ENCODE results near the gene RAB40AL.
"Not testable (repeated sequence)": the region's sequence is repeated elsewhere in the genome, so short reads cannot be mapped to it uniquely, and the experiment has no call there.

RAB40AL gene, protein sequence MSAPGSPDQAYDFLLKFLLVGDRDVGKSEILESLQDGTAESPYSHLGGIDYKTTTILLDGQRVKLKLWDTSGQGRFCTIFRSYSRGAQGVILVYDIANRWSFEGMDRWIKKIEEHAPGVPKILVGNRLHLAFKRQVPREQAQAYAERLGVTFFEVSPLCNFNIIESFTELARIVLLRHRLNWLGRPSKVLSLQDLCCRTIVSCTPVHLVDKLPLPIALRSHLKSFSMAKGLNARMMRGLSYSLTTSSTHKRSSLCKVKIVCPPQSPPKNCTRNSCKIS

DNA sequence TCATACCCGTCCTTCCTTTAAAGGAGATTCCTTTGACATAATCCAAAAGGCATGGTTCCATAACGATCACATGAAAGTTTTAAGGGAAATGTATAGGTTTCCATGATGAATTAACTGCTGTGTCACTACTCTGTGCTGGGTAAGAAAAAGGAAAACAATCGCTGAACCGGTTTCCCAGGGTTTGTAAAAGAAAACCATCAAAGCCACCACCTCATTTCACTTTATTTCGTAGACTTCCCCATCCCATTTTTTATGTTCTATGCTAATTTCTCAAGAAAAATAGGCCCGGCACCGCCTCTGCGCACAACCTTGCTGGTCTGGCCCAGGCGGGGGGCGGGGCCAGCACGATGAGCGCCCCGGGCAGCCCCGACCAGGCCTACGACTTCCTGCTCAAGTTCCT, at the start of gene RAB40AL:
Gene RAB40AL (plus strand): TSS at position 301 of the 400 bp plus-strand sequence. CDS start 47 bp downstream, at position 348.
- DNase-seq (ENCODE audit: low read depth); in situ Hi-C loops (cut with HindIII; ENCODE audit: low sequenced_read_pairs); H3K4me3 ChIP-seq (ENCODE audit: low read depth, low read length): not testable (repeated sequence)

DNA sequence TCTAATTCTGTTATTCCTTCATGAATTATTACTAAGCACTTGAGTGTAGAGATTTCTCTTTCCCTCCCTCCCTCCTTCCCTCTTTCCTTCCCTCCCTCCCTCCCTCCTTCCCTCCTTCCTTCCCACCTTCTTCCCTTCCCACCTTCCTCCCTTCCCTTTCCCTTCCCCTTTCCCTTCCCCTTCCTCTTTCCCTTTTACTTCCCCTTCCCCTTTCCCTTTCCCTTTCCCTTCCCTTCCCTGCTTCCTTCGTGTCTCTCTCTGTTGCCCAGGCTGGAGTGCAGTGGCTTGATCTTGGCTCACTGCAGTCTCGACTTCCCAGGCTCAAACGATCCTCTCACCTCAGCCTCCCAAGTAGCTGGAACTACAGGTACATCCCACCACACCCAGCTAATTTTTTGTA, 49.4 kb upstream of the RAB40AL start:
- DNase-seq (ENCODE audit: low read depth) = no peak
- TF ChIP-seq, protein P1, sequence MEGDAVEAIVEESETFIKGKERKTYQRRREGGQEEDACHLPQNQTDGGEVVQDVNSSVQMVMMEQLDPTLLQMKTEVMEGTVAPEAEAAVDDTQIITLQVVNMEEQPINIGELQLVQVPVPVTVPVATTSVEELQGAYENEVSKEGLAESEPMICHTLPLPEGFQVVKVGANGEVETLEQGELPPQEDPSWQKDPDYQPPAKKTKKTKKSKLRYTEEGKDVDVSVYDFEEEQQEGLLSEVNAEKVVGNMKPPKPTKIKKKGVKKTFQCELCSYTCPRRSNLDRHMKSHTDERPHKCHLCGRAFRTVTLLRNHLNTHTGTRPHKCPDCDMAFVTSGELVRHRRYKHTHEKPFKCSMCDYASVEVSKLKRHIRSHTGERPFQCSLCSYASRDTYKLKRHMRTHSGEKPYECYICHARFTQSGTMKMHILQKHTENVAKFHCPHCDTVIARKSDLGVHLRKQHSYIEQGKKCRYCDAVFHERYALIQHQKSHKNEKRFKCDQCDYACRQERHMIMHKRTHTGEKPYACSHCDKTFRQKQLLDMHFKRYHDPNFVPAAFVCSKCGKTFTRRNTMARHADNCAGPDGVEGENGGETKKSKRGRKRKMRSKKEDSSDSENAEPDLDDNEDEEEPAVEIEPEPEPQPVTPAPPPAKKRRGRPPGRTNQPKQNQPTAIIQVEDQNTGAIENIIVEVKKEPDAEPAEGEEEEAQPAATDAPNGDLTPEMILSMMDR (IDR thresholded peaks at IDR 0.05; ENCODE audit: low read depth, low read length, missing control alignments) = no peak
- in situ Hi-C loops (cut with HindIII; ENCODE audit: low sequenced_read_pairs) = no loop called here
- no peak overlapping the region for H3K4me3 ChIP-seq (ENCODE audit: low read depth, low read length)

DNA sequence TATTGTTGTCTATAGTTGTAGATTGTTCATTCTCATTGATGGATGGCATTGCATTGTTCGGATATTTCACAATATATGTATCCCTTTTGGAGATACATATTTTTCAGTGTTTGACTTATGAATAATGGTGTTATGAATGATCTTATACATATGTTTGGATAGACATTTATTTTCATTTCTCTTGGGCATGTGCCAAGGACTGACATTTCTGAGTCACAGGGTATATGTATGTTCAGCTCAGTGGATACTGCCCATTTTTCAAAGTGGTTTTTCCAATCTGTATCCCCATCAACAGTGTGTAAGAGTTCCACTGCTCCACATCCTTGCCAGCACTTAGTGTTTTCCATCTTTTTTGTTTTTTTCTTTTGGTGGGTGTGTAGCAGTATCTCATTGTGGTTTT, 45.0 kb upstream of the RAB40AL start:
- in situ Hi-C loops (cut with HindIII; ENCODE audit: low sequenced_read_pairs) = no loop called here
- TF ChIP-seq, protein P1 (IDR thresholded peaks at IDR 0.05; ENCODE audit: low read depth, low read length, missing control alignments) = no peak
- no peak overlapping the region for H3K4me3 ChIP-seq (ENCODE audit: low read depth, low read length)
- no peak for DNase-seq (ENCODE audit: low read depth)

DNA sequence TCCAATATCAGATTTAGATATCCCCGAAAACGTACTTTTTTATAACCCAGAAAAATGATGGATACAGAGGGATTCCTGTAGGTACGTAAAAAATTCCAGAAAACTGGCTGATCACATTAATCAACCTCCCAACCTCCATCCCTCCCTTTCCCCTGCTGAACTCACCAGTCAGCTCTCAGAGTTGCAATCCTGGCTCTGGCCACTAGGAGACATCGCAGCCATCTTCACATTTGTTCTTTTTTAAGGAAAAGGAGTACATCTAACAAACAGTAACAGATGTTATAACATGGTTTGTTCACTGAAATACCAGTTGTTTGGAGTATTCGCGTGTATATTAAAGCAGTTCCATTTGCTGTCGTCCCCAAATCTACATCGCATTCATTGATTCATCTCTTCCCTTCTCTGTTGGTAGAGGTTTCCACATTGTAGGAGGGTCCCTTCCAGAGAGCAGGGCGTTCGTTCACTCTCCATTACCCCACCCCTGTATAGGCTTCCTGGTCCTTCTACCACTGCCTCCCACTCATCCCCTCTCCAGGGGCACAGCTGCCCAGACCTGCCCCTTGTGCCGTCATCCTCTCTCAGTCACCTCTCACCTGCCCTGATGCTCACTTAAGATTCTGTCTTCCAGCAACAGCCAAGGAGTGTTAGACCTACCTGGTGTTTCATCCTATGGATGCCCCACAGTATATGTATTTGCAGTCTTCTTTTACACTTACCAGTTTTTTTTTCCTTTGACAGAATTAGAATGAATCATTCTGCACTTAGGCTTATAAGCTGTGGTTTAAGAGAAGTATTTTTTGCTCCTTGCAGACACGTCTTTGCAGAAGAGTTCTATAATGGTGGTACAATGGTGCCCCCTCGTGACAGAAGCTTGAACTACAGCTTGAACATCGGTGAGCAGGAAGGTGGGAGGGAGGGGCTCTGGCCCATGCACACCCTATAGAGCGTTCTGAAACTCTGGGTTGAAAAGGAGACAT, 36.8 kb upstream of the RAB40AL start:
- DNase-seq (ENCODE audit: low read depth) = peak; percentile 55
- H3K4me3 ChIP-seq (ENCODE audit: low read depth, low read length) = no peak overlapping the region
- in situ Hi-C loops (cut with HindIII; ENCODE audit: low sequenced_read_pairs) = no loop called here
- TF ChIP-seq, protein P1 (IDR thresholded peaks at IDR 0.05; ENCODE audit: low read depth, low read length, missing control alignments) = peak; percentile 70

DNA sequence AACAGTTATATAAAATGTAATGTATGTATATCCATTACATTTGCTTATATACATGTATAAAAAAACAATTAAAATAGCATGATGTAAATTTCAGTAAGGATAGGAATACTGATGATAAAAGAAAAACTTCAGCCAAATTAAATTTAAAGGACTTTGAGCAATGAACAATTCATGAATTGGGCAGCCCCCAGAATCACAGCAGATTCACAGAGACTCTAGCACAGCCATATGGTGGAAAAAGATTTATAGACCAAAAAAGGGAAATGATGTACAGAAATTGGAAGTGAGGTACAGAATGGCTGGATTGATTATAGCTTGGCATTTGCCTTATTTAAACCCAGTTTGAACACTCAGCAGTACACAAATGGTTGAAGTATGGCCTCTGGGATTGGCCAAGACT, 34.7 kb upstream of the RAB40AL start:
- no peak overlapping the region for H3K4me3 ChIP-seq (ENCODE audit: low read depth, low read length)
- DNase-seq (ENCODE audit: low read depth) = no peak
- TF ChIP-seq, protein P1 (IDR thresholded peaks at IDR 0.05; ENCODE audit: low read depth, low read length, missing control alignments) = no peak
- in situ Hi-C loops (cut with HindIII; ENCODE audit: low sequenced_read_pairs) = no loop called here

DNA sequence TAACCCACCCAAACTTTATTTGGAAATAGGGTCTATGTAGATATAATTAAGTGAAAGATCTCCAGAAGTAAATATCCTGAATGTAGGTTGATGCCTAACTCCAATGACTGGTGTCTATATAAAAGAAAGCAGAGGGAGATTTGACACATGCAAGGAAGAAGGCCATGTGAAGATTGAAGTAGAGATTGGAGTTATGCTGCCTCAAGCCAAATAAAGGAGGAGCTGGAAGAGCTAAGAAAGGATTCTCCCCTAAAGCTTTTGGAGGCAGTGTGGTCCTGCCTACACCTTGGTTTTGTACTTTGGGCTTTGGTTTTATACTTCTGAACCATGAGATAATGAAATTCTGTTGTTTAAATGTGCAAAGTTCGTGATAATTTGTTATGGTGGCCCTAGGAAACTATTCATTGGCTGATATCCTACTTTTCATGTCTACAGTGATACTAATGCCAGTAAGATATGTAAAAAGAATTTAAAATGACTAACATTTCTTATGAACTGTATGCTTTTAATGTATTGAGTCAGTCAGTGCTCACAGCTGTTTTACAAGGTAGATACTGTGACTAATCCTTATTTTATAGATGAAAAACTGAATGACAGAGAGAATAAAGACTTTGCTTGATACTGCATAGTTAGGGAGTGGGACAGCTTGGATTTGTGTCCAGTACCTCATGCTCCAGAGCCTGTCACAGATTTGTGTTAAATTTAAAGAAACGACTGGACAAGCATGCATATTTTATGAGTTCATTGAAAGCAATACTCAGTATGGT, 5.9 kb upstream of the RAB40AL start:
- H3K4me3 ChIP-seq (ENCODE audit: low read depth, low read length) = no peak overlapping the region
- in situ Hi-C loops (cut with HindIII; ENCODE audit: low sequenced_read_pairs) = no loop called here
- TF ChIP-seq, protein P1 (IDR thresholded peaks at IDR 0.05; ENCODE audit: low read depth, low read length, missing control alignments) = no peak
- DNase-seq (ENCODE audit: low read depth) = no peak
